ENCODE results near the gene HRC.

HRC gene

DNA sequence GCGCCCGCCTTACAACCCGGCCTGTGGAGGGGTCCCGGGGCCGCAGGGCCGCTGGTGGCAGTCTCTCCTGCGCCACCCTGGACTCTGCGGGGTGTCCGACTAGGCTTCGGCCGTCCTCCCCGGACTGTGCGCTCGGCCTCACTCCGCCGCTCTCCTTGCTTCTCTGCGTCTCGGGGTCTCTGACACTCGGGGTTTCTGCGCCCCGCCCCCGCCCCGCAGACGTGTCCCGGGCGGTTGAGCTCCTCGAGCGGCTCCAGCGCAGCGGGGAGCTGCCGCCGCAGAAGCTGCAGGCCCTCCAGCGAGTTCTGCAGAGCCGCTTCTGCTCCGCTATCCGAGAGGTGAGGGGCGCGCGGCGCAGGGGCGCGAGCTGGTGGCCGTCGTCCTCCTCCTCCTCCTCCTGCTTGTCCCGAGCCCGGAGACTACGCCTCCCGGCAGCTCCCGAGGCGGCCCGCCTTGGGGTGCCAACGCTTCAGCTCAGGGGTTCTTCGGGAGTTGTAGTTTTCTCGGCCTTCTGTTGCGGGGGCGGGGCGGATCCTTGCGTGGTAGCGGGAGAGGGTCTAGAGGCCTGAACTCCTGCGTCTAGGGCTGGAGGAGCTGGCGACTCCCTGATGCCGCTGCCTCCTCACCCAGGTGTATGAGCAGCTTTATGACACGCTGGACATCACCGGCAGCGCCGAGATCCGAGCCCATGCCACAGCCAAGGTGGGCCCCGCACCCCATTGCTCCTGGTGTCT, 40.4 kb downstream of the HRC start:
- DNase-seq (ENCODE audit: low spot score) = peak; percentile 32

DNA sequence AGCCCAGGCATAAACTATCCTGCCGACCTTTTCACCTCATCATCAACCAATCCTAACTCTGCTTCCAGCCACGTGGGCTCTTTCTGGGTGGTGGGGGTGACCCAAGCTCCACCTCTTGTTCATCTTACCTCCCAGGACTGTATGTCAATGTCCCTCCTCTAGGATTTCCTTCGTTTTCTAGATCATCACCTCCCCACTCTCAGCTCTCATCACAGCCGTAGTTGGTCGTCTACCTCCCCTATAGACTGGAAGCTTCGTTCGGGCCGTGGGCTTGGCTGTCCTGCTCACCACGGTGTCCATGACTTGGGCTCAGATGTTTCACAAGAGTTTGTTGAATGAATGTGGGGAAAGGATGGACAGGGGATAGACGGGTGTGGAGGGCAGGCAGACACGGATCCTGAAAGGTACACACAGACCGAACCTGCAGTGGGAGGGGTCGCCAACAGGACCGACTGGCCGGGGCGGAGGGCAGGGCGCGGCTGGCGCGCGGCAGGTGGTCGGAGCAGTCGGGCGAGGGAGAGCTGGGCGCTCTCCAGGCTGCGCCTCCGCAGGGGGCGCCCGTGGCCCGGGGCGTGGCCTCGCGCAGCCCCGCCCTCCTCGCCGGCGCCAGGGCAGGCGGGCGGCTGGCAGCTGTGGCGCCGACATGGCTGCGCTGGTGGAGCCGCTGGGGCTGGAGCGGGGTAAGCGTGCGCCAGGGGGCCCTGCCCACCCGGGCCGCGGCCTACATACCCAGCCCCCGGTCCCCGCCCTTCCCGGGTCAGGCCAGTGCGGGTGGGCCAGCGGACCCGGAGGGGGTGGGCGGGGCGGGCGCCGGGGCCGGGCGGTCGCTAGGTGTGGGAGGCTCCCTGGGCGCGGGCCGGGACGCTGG, 41.2 kb downstream of the HRC start, which contains the start of gene LIN7B:
Gene LIN7B (plus strand): TSS at position 609 of the 868 bp plus-strand sequence. CDS start 35 bp downstream, at position 644.
- DNase-seq (ENCODE audit: low spot score) = peak; percentile 80

DNA sequence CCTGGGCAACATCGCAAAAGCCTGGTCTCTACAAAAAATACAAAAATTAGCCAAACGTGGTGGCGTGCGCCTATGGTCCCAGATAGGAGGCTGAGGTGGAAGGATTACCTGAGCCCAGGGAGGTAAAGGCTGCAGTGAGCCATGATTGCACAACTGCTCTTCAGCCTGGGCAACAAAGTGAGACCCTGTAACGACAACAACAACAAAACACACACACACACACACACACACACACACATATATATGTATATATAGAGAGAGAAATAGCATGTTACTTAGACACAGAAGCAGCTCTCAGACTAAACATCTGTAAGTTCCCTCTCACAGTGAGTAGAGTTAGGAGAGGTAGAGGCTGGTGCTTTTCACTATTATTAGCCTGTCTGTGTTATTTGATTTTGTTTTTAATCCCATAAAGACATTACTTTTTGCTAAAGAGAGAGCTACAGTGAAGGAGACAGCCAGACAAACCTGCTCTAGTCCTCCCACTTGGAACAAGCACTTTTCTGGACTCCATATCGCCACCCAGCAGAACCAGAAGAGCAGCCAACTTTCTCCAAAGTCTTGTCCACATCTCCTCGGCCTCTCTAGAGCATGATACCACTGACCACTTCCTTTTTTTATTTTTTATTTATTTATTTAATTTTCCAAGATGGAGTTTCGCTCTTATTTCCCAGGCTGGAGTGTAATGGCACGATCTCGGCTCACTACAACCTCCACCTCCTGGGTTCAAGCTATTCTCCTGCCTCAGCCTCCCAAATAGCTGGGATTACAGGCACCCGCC, 43.8 kb downstream of the HRC start:
- no peak for DNase-seq (ENCODE audit: low spot score)

DNA sequence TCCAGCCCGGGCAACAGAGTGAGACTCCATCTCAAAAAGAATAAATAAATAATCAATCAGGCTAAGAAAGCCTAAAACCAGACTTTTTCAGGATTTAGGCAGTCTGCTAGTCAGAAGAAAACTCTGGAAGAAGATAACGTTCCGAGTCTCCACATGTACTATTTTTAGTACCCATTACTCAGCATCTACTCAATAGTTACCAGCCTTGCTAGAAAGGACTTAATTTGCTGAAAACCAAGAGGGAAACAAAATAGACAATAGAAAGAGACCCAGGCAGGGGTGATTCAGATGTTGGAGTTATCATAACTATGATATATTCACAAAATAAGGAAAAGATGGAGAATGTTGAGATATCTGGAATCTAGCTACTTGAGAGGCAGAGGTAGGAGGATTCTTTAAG, 44.6 kb downstream of the HRC start:
- no peak for DNase-seq (ENCODE audit: low spot score)

DNA sequence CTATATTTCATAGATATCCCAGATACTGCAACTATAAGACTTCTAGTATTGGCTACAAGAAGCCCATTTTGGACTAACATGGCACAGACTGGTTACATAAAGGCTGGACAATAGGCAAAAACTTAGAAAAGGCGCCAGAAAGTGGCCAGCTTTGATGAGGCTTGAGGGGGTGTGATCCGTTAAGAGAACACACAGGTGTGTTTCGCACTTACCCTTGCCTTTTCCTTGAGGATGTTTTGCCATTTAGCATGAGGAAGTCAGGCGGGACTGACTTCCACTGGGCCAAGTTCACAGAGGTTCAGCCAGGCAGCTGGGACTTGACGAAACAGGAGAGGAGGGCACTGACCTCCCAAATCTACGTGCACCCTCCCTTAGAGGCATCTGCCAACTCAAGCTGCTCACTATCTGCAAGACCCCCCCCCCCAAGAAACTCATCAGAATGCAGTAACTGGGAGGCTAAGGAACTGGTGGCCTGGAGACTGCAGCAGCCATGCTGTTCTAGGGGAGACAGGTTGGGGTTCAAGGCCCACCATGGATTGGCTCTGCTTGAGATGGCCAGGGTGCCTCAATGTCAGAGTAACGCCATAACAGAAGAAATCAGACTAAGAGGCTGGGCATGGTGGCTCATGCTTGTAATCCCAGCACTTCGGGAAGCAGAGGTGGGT, 45.5 kb downstream of the HRC start:
- no peak for DNase-seq (ENCODE audit: low spot score)

DNA sequence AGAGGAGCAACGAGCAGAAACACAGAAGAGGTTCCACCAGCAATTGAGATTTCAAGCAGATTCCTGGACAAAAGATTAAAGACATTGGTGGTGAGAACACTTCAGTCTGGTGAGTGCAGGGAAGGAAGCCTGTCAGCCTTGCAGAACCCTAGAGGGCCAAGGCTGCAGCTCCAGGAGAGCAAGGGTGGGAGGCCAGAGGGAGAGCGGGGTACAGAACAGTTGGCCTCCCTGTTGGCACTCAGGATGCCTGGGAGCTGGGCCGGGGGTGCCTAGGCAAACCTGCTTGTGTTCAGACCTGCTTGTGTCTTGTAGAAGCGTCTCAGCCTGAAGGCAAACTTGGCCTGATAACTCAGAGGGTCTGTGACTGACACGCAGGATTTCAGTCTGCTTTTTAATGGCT, 46.1 kb downstream of the HRC start:
- no peak for DNase-seq (ENCODE audit: low spot score)

DNA sequence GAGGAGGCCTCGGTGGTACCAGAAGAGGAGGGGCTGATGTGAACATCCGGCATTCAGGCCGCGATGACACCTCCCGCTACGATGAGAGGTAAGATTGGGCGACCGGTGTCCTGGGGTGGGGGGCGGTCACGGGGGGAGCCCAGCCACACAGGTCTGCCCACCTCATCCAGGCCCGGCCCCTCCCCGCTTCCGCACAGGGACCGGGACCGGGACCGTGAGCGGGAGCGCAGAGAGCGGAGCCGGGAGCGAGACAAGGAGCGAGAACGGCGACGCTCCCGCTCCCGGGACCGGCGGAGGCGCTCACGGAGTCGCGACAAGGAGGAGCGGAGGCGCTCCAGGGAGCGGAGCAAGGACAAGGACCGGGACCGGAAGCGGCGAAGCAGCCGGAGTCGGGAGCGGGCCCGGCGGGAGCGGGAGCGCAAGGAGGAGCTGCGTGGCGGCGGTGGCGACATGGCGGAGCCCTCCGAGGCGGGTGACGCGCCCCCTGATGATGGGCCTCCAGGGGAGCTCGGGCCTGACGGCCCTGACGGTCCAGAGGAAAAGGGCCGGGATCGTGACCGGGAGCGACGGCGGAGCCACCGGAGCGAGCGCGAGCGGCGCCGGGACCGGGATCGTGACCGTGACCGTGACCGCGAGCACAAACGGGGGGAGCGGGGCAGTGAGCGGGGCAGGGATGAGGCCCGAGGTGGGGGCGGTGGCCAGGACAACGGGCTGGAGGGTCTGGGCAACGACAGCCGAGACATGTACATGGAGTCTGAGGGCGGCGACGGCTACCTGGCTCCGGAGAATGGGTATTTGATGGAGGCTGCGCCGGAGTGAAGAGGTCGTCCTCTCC, 47.4 kb downstream of the HRC start:
- DNase-seq (ENCODE audit: low spot score) = no peak

DNA sequence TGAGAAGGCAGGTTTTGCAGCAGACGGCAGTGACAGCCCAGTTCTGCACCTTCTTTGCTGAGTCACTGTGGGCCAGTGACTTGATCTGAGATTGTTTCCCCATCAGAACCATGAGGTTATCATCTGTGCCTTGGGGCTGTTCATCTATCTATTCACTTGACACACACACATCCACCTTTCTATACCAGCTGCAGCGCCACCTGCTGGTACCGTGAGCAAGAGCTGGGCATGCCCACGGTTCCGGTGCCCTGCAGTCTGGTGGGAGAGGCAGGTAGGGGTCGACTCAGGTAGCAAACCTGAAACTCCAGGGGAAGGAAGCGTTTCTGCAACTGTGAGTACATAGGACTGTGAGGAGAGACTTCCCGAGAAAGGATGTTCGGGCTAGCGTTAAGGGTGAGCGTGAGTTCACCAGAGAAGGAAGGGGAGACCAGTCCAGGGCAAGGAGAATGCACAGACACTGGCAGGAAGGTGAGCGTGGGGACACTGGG, 48.5 kb downstream of the HRC start:
- DNase-seq (ENCODE audit: low spot score) = peak; percentile 71

DNA sequence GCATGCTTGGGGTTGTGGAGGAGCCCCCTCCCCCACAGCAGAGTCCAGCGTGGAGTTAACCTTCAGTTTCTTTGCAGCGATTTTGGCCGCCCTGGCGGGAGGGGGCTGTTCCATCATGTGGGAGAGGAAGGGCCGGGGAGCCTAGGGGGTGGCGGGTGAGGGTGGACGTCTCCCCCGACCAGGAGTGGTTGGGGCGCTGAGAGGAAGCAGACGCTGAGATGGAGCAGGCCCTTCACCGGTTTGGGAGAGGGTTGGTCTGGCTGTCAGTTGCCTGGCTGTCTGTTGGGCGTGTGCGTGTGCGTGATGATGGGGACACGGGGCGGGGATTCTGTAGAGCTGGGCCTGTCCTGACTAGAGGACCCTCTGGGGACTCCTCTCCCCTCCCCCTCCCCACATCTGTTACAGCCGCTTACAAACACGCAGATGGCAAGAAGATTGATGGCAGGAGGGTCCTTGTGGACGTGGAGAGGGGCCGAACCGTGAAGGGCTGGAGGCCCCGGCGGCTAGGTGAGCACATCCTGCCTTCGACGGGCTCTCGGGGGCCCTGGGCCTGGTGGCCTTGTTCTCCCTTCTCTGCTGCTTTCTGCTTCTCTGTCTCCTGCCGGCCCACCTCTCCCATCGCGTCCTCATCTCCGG, 50.8 kb downstream of the HRC start:
- DNase-seq (ENCODE audit: low spot score) = no peak

DNA sequence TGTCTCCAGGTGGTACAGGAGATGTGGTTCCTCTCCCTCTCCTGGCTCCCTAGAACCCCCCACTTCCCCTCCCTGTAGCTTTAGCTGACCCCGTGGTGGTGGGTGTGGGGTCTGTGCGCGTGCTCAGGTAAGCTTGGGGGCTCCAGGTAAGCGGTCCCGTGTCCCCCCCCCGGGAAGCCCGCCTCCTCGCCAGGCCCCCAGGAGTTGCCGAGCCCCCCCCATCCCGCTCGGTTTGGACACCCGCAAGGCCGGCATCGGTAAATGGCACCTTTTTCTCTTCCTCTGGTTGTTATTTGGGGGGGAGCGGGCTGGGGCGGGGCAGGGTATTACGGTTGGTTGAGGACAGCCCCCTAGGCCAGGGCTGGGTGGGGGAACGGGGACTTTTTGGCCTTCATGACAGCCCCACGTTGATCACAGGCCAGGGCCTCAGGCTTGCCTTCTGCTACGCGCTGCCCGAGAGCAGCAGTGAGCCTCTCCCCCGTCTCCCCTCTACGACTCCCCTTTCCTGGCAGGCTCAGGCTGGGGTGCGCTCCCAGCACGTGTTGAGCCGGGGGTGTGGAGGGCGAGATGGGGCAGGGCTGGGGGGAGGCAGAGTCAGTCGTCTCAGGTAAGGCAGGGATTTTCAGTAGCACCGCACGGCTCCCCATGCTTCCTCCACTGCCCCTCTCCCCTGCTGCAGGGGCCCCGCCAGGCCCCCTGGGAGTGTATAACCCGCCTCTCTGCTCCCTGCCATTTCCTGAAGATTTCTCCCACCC, 51.7 kb downstream of the HRC start:
- no peak for DNase-seq (ENCODE audit: low spot score)

DNA sequence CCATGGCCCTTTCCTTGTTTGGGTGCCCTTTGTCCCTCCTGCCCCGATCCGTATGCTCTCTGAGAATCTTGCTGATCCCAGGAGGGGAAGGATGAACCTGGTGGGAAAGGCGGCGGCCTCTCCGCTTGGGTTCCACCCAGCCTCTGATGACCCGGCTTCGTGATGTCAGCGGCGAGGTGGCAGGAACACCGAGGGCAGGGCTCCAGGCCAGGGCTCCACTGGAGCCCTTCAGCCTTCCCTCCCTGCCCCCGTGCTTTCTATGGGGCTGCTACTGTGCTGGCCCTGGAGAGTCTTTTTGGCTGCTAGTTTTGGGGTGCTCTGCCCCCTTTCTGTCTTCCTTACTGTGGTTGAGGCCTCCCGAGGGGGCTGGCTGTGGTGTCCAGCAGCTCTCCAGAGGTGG, 52.9 kb downstream of the HRC start:
- DNase-seq (ENCODE audit: low spot score) = no peak

Measured in hematopoietic multipotent progenitor cell treated with erythropoietin and hydrocortisone succinate and interleukin-3 and kit ligand, for 15 days (in vitro differentiated cells).